NCI-H2081 (cell line): ENCODE measurements around the gene NAB2.
"Not testable (repeated sequence)": the region's sequence is repeated elsewhere in the genome, so short reads cannot be mapped to it uniquely, and the experiment has no call there.

Experiments
- DNase-seq, 2 experiments: peaks; one replicate each; lab custom pipeline; 2025; lab: John Stamatoyannopoulos, UW

Gene NAB2

GRCh38 chr12:57069523-57069922, 19.4 kb upstream of the NAB2 start:
- peak; percentile 34 to 51 for DNase-seq

- no peak for DNase-seq
Measured at GRCh38 chr12:57072661-57073060, 16.3 kb upstream of the NAB2 start.

GRCh38 chr12:57073566-57074450, 15.1 kb upstream of the NAB2 start:
- not testable (repeated sequence) for DNase-seq

- peak; percentile 99 to 100 for DNase-seq
Measured at GRCh38 chr12:57078519-57079404, 10.2 kb upstream of the NAB2 start, which contains the start of gene NEMP1. Gene NEMP1 (minus strand): TSS chr12:57078791. CDS start chr12:57078745, 46 bp downstream.

GRCh38 chr12:57079821-57080220, 9.1 kb upstream of the NAB2 start:
- DNase-seq: no peak

- no peak for DNase-seq
Measured at GRCh38 chr12:57080855-57081254, 8.1 kb upstream of the NAB2 start.

GRCh38 chr12:57085999-57086492, 2.9 kb upstream of the NAB2 start:
- no peak for DNase-seq

GRCh38 chr12:57086493-57087009, 2.4 kb upstream of the NAB2 start:
- peak; percentile 29 to 42 for DNase-seq

- DNase-seq: peak in 1 of 2 experiments; percentile 22
Measured at GRCh38 chr12:57087010-57087690, 1.8 kb upstream of the NAB2 start.

GRCh38 chr12:57087691-57088353, 1.1 kb upstream of the NAB2 start:
- DNase-seq: peak; percentile 10 to 24

GRCh38 chr12:57089271-57090245, 644 bp downstream of the NAB2 start:
- no peak for DNase-seq

- no peak for DNase-seq
Measured at GRCh38 chr12:57090490-57090889, 1.6 kb downstream of the NAB2 start.

- no peak for DNase-seq
Measured at GRCh38 chr12:57090924-57091637, 2.2 kb downstream of the NAB2 start.

- no peak for DNase-seq
Measured at GRCh38 chr12:57091638-57092528, 3.0 kb downstream of the NAB2 start.

GRCh38 chr12:57092529-57092862, 3.6 kb downstream of the NAB2 start:
- no peak for DNase-seq

GRCh38 chr12:57092876-57093414, 4.0 kb downstream of the NAB2 start:
- no peak for DNase-seq

GRCh38 chr12:57093415-57094207, 4.7 kb downstream of the NAB2 start:
- no peak for DNase-seq
